H1 (cell line): ENCODE data around the gene SNRNP70. TPM values are rescaled to one million over a fixed set of nuclear protein-coding genes. Genes with fewer than 3 reads are reported as not detected.

Experiments
- CHD1 ChIP-seq: IDR thresholded peaks from 2 replicates; pipeline ENCODE4 v1.6.1; 2012; ENCODE audit warnings: low read depth, low read length, improper control_type of control experiment
- RNF2 ChIP-seq: fragments of 200-900, 300-1000 bp; sonication (generic); IDR thresholded peaks from 2 replicates; pipeline ENCODE4 v1.7.1; 2016; ENCODE audit warnings: borderline replicate concordance, low read depth, mild to moderate bottlenecking, antibody characterized with exemption, low read length; ENCODE audit not compliant: poor library complexity, severe bottlenecking; ENCODE audit errors: missing control alignments
- SP2 ChIP-seq: IDR thresholded peaks from 2 replicates; pipeline ENCODE4 v1.6.1; 2012; ENCODE audit warnings: mild to moderate bottlenecking, low read length, inconsistent platforms
- polyA plus RNA-seq, 7 experiments: library from polyadenylated mRNA; depleted of rRNA in 3 of 7; stranded (reverse) in 5 of 7; unstranded in 2 of 7; fragments of >200 nt in 5 of 7; fragments of 200-250 nt in 2 of 7; gene quantifications; 1 replicate in 5 of 7; 2 replicates in 1 of 7; 4 replicates in 1 of 7; pipeline versions ENCODE4 v1.2.1 to v1.2.3, GENCODE V29; 2011 to 2013; ENCODE audit warnings: missing spikeins in 2 of 7, mixed read lengths in 2 of 7
- total RNA-seq: library from RNA; stranded (reverse); fragmentation: NEBNext Ultra II Directional; extraction: Animal tissue kit (Norgen Biotek cat#: 25700); gene quantifications from 2 replicates; pipeline ENCODE4 v1.2.1, GENCODE V29; 2021

SNRNP70 gene
- total and polyA plus RNA-seq, 2 of the 8 experiments (the other 6 are each of a cell fraction or from before 2014, with no cell fraction given) = 231 to 235 TPM

DNA sequence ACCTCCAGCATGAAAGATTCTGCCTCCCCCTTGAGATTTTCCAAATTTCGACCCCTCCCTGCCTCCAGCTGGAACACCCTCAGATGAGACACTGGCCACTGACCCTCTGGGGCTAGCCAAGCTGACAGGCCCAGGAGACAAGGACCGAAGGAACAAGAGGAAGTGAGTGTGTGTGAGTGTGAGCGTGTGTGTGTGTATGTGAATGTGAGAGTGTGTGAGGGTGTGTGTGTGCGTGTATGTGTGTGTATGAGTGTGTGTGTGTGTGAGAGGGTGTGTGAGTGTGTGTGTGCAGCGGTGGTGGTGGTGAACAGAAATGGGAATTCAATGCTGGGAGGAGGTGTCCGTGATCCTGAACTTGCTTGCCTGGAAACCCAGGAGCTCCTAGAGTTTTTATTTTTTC lies 56.1 kb downstream of the SNRNP70 start (continued):
- no peak for TF ChIP-seq CHD1
- TF ChIP-seq RNF2 = no peak
- no peak for TF ChIP-seq SP2
